NCI-H146 (cell line): Measurements from ENCODE around the gene VILL.
"Not testable (repeated sequence)": the region's sequence is repeated elsewhere in the genome, so short reads cannot be mapped to it uniquely, and the experiment has no call there.

Source experiments
- DNase-seq: peaks from one replicate; lab custom pipeline; 2025; lab: John Stamatoyannopoulos, UW

VILL gene

DNA sequence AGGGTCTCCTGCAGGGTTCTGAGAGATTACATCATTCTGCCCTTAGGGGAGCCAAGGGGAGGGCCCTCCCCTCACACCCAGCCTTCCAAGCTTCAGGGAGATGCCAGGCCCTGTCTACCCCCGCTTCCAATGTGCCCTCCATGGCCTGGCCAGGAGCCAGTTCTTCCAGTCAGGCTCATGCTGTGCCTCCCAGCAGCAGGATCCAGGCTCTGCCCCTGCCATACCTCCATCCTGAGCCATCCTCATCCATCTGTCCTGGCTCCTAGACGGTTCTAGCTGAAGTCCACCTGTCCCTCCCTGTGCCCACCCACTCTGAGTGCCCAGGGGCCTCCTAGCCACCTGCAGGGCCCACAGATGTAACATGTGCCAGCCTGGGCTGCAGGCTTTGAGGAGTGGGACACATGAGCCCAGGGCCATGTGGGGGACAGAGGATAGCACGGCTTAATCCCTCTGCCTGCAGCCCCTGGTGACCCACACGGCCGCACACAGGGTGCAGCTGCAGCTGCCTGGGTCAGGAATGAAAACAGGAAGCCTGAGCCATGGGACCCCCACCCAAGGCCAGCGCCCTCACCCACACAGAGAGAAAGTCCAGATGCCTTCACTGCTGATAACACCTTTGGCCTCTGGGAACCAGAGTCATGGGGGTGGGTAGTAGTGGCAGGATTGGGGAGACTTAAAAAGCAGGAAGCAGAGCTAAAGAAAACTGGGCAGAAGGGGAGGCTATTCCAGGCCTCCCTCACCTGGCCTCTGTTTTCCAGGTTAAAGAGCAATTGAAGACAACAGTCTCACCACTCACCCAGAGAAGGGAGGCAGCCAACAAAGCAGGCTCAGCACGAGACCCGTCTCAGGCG is 27.1 kb downstream of the VILL start:
- no peak for DNase-seq

DNA sequence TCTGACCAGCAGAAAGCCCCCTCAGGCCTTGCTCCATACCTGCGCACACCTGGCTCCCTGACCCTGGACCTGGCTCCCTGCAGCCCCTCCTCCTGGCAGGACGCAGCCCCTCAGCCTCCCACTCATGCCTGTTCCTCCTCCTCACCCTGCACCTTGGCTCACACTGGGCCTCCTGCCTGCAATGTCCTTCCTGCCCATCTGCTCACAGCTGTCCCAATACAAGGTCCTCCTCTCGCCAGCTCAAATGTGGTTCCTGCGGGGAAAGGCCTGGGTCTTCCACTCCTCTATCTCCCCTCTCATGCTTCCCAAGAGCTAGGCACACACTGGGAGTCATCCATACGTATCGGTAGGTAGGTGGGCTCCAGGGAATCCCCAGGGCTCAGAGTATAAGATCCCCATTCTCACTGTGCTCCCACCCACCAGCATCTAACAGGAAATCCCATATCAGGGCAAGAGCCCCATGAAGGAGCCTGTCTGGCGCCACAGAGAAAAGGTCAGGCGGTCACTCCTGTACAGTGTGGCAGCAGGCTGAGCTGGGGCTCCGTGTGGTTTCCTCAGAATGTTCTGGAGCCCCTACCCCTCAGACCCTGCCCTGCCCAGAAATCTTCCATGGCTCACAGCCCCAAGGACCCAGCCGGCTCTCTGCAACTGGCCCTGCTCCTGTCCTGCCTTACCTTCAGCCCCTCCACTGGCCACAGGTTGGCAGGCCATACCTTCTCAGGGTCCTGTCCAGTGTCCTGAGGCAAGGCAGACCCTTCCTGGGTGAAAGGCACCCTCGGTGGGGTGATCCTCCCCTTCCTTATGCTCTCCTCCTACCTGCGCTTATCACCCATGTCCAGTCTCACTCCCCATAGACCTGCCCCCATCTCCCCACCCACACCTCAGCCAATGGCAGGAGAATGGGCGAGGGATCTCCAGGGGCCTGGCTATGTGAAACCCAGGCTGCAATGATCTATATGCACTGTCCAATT is 28.0 kb downstream of the VILL start:
- DNase-seq, result no peak

DNA sequence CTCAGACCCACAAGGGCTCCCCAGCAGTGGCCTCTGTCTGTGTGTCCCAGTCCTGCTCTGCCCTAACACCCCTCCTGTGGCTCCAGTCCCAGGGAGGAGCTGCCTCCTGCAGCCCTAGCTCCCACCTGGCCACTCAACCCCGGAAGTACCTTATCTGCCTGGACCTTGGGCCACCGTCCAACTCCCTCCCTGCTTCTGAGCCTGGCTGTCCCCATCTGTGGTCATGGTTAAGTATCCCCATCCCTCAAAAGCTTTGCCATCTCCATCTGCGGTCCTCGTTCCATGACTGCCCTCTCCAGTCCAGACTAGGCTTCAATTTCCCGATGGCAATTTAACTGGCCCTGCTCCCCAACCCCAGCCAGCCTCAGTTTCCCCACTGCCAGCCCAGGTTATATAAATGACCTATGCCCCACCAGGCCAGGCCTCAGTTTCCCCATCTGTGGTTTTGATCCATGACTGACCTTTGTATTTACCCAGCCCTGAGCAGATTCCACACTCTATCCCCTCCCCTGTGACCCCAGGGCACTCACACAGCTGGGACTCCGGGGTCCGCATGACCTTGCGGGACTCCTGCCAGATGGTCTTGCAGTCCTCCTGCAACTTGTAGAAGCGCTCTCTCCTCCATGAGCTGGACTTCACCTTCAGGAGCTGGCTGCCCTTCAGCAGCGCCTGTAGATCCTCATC is 29.2 kb downstream of the VILL start:
- DNase-seq, result no peak

DNA sequence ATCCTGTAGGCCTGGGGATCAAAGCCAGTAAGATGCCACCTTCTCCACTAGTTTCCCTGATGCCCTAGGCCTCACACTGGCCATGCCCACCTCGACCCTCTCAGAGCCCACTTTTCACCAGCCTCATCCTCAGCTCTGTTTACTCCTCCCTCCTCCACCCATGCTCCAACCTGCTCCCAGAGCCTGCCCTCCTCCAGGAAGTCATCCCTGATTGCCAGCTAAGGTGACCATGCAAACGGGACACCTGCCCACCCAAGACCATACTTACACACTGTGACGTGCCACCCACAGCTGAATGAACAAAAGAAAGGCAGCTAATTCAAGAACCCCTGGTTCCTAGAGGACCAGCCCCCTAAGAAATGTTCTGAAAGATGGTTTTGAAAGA is 29.7 kb downstream of the VILL start:
- no peak for DNase-seq

DNA sequence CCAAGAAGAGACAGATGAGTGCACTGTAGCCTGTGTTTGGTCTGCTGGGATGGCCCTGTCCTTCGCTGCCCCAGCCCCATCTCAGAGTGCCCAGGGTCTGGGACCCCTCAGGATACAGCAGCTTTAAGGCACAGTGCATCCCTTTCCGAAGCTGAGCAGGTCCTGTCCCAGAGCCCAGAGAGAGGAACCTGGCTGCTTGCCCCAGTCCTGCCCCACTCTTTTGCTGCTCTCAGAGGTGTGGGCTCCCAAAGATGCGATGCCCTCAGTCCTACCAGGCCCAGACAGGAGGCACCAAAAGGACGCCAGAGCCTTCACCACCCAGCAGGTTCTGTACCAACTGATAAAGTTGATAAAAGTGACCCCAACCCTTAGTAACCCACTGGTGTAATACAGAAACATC is 30.6 kb downstream of the VILL start:
- DNase-seq, result no peak

DNA sequence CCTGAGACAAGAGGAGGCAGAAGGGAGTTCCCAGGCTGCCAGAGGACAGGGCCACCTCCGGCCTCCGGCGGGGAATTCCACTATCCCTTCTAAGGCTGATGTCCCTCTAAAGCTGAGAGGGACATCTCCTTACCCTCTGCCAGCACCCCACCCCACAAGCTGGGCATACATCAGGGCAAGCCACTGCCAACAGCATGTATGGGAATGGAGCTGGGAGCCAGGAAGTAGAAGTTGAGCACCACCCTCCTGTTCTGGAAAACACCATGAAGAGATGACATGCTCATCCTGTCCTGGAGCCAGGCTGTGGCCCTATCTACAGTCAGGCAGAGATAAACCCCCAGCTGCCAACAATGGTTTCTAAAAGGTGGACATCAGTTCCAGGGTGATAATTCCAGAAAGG is 31.7 kb downstream of the VILL start:
- DNase-seq, result no peak

DNA sequence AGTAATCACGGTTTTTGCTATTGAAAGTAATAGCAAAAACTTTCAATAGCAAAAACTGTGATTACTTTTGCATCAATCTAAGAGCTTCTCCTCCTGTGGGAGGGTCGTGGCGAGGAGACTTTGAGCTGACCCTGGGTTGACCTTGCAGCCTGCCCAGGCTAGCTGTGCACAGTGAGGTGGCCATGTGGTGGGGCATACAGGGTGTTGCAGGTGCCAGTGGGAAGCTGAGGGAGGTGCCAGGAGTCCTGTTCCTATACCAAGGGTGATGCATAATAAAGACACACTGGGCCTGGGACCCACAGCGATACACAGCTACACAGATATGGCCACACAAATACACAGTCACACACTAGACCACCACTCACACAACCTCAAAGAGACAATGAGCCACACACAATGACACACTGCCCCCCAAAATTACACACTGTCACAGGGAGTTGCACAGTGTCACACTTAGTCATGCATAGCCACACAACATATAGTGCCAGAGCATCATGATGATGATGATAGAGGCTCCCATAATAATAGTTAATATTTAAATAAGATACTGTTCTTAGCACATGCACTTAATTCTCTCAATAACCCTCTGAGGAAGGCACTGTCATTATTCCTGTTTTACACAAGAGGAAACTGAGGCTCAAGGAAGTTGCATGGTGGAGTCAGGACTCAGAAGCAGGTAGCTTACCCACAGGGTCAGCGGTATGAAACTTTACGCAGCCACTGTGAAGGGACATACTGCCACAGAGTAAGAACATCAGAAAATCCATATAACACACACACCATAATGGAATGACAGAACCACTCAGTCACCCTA is 32.5 kb downstream of the VILL start:
- DNase-seq, result no peak

DNA sequence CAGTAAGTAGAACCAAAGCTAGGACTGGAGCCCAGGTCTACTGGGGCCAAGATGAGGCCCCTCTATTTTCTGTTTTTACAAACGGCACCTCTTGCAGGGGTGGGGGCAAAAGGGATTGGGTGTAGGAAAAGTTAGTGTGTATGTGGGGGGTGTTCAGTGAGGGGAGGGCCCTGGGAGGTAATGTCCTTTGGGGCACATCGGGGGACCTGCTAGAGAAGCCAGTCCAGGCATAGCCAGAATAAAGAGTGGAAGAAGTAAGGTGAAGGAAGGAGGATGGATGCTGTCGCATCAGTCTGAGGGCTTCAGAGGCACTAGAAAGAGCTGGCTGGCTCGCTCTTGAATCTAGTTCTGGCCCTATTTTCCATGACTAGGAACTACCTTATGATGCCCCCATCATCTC is 36.3 kb downstream of the VILL start:
- DNase-seq, result no peak

DNA sequence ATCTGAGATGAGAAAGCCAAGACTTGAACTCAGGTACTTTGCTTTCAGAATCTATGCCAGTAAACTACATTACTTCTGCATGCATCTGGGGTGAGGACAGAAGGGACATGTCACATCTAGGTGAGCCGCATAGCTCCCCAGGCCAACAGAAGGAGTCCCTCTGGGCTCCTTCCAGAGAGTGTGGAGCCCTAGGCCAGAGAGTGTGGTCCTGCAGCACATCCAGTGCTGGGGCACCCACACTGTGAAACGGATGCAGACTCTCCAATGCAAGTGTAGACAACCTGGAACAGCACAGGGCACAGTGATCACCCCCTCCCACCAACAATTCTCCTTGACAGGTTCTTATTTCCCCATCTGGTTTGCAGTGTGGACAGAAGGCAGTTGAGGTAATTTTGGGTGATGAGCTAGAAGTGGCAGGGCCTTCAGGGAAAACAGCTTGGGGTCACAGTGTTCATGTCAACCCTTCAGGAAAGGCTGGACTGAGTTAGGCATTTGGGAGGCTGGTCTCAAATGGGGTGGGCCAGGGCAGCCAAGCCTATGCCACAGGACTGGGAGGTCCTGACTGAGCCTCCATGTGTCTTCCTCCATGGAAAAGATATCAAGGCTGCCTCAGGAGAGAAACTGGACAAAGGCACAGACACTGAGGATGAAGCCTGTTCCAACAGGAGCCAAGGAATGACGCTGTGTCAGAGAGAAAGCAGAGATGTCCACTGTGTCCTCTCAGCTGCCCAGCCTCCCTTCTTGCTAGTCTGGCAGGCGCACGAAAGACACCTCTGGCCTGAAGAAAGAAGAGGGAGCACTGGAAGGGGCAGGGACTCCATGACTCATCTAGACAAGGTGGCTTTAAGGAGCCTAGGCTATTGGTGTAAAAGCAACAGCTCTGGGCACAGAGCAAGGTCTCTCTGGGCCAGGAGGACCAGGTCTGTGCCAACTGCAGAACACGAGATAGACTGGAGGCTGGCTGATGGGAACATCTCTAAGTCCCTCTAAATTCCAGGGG is 37.2 kb downstream of the VILL start:
- no peak for DNase-seq

DNA sequence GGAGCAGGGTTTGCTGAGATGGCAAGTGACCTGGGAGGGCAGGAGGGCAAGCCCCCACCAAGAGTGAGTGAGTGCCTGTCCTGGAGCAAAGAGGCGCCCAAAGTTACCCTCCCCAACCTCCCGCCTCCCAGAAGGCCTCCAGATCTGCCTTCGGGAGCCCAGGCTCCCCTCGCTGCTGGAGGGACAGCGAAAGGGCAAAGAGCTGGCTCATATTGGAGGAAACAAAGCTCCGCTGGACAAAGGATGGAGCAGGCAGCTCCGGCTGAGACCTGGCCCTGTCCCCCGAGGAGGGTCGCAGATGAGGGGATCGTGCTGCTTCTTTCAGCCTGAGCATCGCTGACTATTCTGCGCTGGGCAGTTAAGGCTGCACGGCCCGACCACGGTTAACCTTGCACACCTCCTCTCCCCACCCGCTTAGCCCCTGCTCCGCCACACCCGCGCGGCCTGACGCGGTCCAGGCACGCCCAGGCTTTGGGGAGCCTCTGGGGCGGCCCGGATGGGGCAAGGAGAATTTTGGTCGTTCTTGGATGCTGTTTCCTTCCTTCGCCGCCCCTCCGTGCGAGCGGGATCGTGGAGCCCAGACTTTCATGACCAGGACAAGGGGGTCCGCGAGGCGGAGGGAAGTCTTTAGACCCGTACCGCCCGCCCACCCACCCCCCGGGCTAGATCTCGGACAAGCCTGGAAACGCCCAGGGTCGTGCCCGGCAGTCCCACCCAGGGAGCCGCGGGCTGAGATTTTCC is 38.2 kb downstream of the VILL start:
- DNase-seq, result no peak

DNA sequence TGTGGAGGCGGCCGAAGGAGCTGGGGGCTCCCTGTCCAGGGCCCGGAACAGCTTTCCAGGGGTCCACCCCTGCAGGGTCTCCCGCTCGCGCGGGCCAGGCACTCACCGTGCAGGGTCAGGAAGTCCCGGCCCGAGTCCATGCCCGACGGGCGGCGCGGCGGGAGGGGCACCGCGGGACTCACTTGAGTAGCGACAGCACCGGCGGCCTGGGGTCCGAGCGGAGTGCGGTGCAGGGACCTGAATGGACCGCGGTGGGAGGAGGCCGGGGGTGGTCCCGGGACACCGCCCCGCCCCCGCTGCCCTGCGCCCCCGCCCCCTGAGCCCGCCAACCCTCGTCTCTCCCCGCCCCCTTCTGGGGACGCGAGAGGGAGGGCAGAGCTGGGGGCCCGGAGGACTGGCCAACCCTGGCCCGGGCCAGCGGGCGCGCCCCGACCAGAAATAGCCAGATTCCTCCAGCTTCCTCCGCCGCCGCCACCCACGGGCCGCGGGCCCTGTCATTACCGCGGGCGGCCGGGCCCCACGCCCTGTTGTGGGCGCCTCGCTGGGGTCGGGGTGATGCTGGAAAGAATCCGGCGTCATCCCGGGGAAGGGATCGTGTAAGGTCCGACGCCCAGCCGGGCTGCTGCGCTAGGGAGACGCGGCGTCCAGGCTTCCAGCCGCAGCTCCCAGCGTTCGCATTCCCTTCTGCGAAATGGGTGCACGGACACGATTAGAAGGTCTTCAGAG is 39.0 kb downstream of the VILL start, which contains the start of gene PLCD1:
PLCD1 (minus strand) TSS at position 243 of the 726 bp plus-strand sequence; CDS start at position 140, 103 bp downstream.
- DNase-seq, result peak; percentile 29

DNA sequence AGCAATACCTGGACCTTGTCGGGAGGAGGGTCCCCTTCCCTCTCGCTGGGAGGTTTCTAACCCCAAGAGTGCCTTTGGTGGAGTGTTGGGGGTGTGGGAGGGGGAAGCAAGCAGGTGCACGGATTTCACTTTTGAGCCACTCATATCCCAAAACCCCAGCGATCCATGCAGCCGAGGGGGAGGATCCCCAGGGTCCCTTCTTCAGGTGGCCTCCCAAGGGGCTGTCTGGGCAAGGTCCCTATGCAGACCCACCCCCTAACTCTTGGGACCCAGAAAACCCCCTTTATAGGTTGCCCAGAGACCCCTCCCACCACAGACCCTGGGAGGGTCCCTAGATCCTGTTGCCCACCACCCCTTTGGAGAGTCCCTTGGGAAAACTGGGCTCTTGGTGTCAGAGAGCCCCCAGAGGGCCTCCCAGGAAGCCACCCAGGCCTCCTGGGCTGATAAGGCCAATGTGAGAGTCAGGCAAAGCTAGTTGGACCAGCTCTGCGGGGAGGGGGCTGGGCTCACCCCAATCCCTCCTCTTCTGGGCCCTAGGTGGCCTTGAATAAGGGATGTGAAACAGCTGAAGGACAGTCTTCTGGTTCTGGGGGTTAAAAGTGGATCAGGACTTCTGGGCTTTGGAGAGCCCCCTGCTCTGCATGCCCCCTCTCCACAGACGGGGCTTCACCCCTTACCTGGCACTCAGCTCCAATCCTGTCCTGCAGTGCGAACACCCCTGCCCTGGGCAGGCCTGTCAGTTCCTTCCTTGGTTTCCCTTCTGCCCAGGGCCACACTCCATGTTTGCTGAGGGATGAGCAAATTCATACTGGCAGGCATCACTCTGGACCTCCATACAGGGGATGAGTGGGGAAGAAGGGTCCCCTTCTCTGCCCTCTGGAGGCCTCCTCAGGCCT is 39.8 kb downstream of the VILL start:
- no peak for DNase-seq

DNA sequence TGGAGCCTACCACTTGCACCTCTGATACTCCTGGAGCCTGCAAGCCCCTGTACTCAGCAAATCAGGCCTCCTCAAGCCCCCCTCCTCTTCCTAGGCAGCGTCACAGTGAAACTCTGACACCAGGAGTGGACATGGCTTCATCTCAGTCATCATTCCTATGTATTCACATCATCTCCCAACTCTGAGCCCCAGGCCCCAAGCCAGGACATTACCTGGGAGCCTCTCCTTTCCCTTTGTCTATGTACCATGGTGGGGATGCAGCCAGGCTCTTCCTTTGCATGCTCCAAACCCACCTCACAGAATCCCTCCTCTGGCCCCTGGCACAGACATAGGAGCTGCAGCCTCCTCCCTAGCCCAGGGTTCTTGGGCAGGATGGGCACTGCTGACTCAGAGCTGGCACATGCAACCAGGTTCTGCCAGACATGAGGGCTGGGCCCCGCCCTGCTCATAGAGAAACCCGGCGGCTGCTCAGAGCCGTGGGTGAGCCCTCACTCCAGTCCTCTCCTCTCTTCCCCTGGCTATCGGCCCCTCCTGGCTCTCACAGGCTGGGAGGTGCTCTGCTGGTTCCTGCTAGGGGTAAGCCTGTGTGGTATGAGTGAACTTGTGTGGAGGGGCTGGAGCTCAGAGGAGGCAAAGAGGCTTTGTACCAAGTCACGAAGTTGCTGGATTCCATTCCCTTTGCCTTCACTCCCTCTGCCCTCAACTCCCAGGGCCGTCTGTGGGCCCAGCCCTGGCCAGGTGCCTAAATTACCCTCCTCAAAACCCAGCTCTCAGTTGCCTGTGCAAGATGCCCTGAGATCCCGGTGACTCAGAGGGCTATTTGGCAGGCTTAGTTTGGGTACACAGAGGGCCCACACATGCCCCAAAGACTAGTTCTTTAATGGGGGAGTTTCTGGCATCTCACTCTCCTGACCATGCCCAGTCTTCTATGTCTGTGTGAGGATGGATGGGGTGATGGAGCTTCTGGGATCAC is 40.7 kb downstream of the VILL start:
- no peak for DNase-seq

DNA sequence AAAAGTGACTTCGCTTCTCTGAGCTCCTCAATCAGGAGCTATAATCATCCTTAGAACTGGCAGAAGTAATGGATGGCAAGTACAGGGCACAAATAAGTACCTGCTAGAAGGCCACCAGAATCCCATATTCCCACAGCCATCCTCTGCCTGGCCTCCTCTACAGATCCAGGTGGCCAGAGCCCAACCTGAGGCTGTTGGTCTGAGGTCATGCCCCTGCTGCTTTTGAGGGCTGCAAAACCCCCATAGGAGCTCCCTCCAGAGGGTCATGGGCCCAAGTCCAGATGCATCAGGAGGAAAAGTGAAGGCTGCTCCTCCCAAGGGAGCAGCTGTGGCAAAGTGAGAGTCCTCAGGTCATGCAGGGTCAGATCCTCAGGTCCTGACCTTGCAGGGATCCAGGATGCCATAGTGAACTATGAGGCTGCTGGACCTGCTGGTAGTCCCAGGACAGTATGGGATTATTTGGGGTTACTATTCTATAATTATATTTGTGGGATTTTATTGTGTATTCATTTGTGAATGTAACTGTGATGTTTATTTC is 41.8 kb downstream of the VILL start:
- DNase-seq, result no peak

DNA sequence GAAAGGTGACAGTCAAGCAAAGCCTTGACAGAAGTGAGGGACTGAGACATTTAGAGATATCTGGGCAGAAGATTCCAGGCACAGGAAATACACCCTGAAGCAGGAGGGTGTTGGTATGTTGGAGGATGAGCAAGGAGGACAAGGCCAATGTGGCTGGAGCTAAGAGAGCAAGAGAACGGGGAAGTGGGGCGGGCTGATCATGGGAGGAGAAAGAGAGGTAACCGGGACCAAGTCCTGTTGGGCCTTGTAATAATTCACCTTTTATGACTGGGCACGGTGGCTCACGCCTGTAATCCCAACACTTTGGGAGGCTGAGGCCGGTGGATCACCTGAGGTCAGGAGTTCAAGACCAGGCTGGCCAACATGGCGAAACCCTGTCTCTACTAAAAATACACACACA is 43.0 kb downstream of the VILL start:
- not testable (repeated sequence) for DNase-seq

DNA sequence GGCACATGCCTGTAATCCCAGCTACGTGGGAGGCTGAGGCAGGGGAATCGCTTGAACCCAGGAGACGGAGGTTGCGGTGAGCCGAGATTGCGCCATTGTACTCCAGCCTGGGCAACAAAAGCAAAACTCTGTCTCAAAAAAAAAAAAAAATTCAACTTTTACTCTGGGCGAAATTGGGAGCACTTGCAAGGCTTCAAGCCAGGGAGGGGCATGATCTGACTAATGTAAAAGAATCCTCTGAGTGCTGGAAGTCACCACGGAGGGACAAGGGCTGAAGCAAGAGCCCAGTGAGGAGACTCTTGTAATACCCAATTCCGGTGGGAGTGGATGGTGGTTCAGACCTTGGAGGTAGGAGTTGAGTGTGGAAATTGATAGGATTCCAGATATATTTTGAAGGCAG is 43.7 kb downstream of the VILL start:
- DNase-seq, result not testable (repeated sequence)
